H1 (cell line): ENCODE measurements around the gene CYP27C1. TPM values are rescaled to one million over a fixed set of nuclear protein-coding genes. Genes with fewer than 3 reads are reported as not detected.
A peak's percentile ranks its signal among the peaks of the same experiment; 100 is the strongest.

Experiments used
- ATF2 ChIP-seq: IDR thresholded peaks from 2 replicates; pipeline ENCODE4 v1.6.1; 2012; ENCODE audit warnings: low read length, inconsistent platforms
- CHD2 ChIP-seq: IDR thresholded peaks from 2 replicates; pipeline ENCODE4 v1.6.1; 2012; ENCODE audit warnings: low read length, improper control_type of control experiment
- CTBP2 ChIP-seq: IDR thresholded peaks from 2 replicates; pipeline ENCODE4 v1.7.0; 2011; ENCODE audit warnings: borderline replicate concordance, mild to moderate bottlenecking, moderate library complexity, mixed read lengths, low read length; ENCODE audit not compliant: insufficient read depth, insufficient read length
- CTCF ChIP-seq, 3 experiments: IDR thresholded peaks; 1 replicate in 2 of 3; 2 replicates in 1 of 3; pipeline versions ENCODE4 v1.5.1 to v1.6.1; 2011; ENCODE audit warnings: low read length in 3 of 3, mild to moderate bottlenecking in 3 of 3, inconsistent platforms in 2 of 3, low read depth in 1 of 3, moderate library complexity in 1 of 3; ENCODE audit not compliant: insufficient read depth in 1 of 3; ENCODE audit errors: control extremely low read depth in 1 of 3
- JUN ChIP-seq: IDR thresholded peaks from 2 replicates; pipeline ENCODE4 v1.6.1; 2011; ENCODE audit warnings: low read depth, mild to moderate bottlenecking, improper control_type of control experiment, low read length
- MAFK ChIP-seq: IDR thresholded peaks from 2 replicates; pipeline ENCODE4 v1.6.1; 2012; ENCODE audit warnings: low read depth, mild to moderate bottlenecking, improper control_type of control experiment, low read length
- MAX ChIP-seq: IDR thresholded peaks from 2 replicates; pipeline ENCODE4 v1.6.1; 2012; ENCODE audit warnings: inconsistent platforms
- NRF1 ChIP-seq: IDR thresholded peaks from 2 replicates; pipeline ENCODE4 v1.6.1; 2011; ENCODE audit warnings: mild to moderate bottlenecking, low read depth, low read length, improper control_type of control experiment
- POLR2AphosphoS5 ChIP-seq: IDR thresholded peaks from 2 replicates; pipeline ENCODE4 v1.6.1; 2011; ENCODE audit warnings: low read depth, low read length
- RAD21 ChIP-seq, 2 experiments: IDR thresholded peaks in 1 of 2; conservative IDR thresholded peaks in 1 of 2; 2 replicates each; pipeline ENCODE4 v1.6.1; 2011; ENCODE audit warnings: low read depth in 2 of 2, low read length in 2 of 2, improper control_type of control experiment in 1 of 2, inconsistent platforms in 1 of 2, mild to moderate bottlenecking in 1 of 2, moderate library complexity in 1 of 2
- RBBP5 ChIP-seq: IDR thresholded peaks from 2 replicates; pipeline ENCODE4 v1.7.1; 2012; ENCODE audit warnings: low read depth, mild to moderate bottlenecking, inconsistent platforms, low read length, moderate library complexity, borderline replicate concordance
- SAP30 ChIP-seq: fragments of 300-600 bp; sonication (generic); IDR thresholded peaks from 2 replicates; pipeline ENCODE4 v1.7.1; 2012; ENCODE audit warnings: low read length, moderate library complexity, mild to moderate bottlenecking, inconsistent platforms; ENCODE audit not compliant: insufficient read depth, insufficient replicate concordance
- SIN3A ChIP-seq, 2 experiments: IDR thresholded peaks in 1 of 2; conservative IDR thresholded peaks in 1 of 2; 2 replicates each; pipeline ENCODE4 v1.6.1; 2011 to 2012; ENCODE audit warnings: low read length in 2 of 2, improper control_type of control experiment in 1 of 2, low read depth in 1 of 2, mild to moderate bottlenecking in 1 of 2
- SIX5 ChIP-seq: IDR thresholded peaks from 2 replicates; pipeline ENCODE4 v1.6.1; 2011; ENCODE audit warnings: mild to moderate bottlenecking, low read depth, low read length
- SP1 ChIP-seq: IDR thresholded peaks from 2 replicates; pipeline ENCODE4 v1.6.1; 2011; ENCODE audit warnings: low read depth, low read length
- USF2 ChIP-seq: IDR thresholded peaks from 2 replicates; pipeline ENCODE4 v1.6.1; 2011; ENCODE audit warnings: low read length, improper control_type of control experiment
- polyA plus RNA-seq, 7 experiments: library from polyadenylated mRNA; depleted of rRNA in 3 of 7; stranded (reverse) in 5 of 7; unstranded in 2 of 7; fragments of >200 nt in 5 of 7; fragments of 200-250 nt in 2 of 7; gene quantifications; 1 replicate in 5 of 7; 2 replicates in 1 of 7; 4 replicates in 1 of 7; pipeline versions ENCODE4 v1.2.1 to v1.2.3, GENCODE V29; 2011 to 2013; ENCODE audit warnings: missing spikeins in 2 of 7, mixed read lengths in 2 of 7
- total RNA-seq: library from RNA; stranded (reverse); fragmentation: NEBNext Ultra II Directional; extraction: Animal tissue kit (Norgen Biotek cat#: 25700); gene quantifications from 2 replicates; pipeline ENCODE4 v1.2.1, GENCODE V29; 2021

CYP27C1 gene
- total and polyA plus RNA-seq, 2 of the 8 experiments (the other 6 are each of a cell fraction or from before 2014, with no cell fraction given), result 1.3 to 3.2 TPM

GRCh38 chr2:127157651-127158485 lies 62.2 kb downstream of the CYP27C1 start (continued):
- TF ChIP-seq MAX (peak; percentile 87), CTBP2 (peak; percentile 49), SIX5 (no peak), SIN3A (conservative IDR thresholded peaks at IDR 0.05 in 1 of 2, IDR thresholded peaks at IDR 0.05 in 1 of 2; ENCODE audit: low read depth in 1 of 2, low read length in 2 of 2) (no peak), MAFK (no peak), USF2 (peak; percentile 68; the same call in 1 of the 2 replicates), ATF2 (no peak), POLR2AphosphoS5 (no peak), JUN (no peak), RBBP5 (no peak), SAP30 (no peak), NRF1 (no peak), CTCF (IDR thresholded peaks at IDR 0.05; ENCODE audit: control extremely low read depth in 1 of 3, insufficient read depth in 1 of 3, low read depth in 1 of 3, low read length in 3 of 3) (peak; percentile 76 to 86 (median 78)), SP1 (no peak), CHD2 (no peak), RAD21 (IDR thresholded peaks at IDR 0.05 in 1 of 2, conservative IDR thresholded peaks at IDR 0.05 in 1 of 2; ENCODE audit: low read depth in 2 of 2, low read length in 2 of 2) (peak; percentile 73 to 84)
